ENCODE data around the gene SEMA3G.

DNA sequence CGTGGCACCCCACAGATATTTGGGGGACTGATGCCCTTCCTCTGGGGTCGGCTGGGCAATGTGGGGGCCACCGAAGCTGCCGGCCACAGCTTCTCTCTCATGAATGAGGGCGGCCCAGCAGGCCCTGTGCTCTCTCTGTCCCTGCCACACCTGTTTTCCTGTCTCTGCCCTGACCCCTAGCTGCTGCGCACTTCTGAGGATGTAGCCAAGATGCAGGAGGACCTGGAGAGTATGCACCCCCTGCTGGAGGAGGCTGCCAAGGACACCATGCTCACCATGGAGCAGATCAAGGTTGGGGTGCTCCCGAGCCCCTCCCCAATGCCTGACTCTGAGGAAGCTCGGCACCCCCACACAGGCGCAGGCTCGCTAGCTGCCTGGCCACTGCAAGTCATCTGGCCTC lies 59.7 kb downstream of the SEMA3G start:
- peak; percentile 49; the same call in 1 of the 2 replicates for TF ChIP-seq CREB1 (CRISPR knock-in tag; IDR thresholded peaks at IDR 0.05; ENCODE audit: low read depth)
- TF ChIP-seq POLR2AphosphoS5 (IDR thresholded peaks at IDR 0.05; ENCODE audit: low read depth): no peak
- TF ChIP-seq, protein P1, sequence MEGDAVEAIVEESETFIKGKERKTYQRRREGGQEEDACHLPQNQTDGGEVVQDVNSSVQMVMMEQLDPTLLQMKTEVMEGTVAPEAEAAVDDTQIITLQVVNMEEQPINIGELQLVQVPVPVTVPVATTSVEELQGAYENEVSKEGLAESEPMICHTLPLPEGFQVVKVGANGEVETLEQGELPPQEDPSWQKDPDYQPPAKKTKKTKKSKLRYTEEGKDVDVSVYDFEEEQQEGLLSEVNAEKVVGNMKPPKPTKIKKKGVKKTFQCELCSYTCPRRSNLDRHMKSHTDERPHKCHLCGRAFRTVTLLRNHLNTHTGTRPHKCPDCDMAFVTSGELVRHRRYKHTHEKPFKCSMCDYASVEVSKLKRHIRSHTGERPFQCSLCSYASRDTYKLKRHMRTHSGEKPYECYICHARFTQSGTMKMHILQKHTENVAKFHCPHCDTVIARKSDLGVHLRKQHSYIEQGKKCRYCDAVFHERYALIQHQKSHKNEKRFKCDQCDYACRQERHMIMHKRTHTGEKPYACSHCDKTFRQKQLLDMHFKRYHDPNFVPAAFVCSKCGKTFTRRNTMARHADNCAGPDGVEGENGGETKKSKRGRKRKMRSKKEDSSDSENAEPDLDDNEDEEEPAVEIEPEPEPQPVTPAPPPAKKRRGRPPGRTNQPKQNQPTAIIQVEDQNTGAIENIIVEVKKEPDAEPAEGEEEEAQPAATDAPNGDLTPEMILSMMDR (conservative IDR thresholded peaks at IDR 0.05; ENCODE audit: low read depth in 2 of 2): peak; percentile 86 to 100
- TF ChIP-seq, protein P2, sequence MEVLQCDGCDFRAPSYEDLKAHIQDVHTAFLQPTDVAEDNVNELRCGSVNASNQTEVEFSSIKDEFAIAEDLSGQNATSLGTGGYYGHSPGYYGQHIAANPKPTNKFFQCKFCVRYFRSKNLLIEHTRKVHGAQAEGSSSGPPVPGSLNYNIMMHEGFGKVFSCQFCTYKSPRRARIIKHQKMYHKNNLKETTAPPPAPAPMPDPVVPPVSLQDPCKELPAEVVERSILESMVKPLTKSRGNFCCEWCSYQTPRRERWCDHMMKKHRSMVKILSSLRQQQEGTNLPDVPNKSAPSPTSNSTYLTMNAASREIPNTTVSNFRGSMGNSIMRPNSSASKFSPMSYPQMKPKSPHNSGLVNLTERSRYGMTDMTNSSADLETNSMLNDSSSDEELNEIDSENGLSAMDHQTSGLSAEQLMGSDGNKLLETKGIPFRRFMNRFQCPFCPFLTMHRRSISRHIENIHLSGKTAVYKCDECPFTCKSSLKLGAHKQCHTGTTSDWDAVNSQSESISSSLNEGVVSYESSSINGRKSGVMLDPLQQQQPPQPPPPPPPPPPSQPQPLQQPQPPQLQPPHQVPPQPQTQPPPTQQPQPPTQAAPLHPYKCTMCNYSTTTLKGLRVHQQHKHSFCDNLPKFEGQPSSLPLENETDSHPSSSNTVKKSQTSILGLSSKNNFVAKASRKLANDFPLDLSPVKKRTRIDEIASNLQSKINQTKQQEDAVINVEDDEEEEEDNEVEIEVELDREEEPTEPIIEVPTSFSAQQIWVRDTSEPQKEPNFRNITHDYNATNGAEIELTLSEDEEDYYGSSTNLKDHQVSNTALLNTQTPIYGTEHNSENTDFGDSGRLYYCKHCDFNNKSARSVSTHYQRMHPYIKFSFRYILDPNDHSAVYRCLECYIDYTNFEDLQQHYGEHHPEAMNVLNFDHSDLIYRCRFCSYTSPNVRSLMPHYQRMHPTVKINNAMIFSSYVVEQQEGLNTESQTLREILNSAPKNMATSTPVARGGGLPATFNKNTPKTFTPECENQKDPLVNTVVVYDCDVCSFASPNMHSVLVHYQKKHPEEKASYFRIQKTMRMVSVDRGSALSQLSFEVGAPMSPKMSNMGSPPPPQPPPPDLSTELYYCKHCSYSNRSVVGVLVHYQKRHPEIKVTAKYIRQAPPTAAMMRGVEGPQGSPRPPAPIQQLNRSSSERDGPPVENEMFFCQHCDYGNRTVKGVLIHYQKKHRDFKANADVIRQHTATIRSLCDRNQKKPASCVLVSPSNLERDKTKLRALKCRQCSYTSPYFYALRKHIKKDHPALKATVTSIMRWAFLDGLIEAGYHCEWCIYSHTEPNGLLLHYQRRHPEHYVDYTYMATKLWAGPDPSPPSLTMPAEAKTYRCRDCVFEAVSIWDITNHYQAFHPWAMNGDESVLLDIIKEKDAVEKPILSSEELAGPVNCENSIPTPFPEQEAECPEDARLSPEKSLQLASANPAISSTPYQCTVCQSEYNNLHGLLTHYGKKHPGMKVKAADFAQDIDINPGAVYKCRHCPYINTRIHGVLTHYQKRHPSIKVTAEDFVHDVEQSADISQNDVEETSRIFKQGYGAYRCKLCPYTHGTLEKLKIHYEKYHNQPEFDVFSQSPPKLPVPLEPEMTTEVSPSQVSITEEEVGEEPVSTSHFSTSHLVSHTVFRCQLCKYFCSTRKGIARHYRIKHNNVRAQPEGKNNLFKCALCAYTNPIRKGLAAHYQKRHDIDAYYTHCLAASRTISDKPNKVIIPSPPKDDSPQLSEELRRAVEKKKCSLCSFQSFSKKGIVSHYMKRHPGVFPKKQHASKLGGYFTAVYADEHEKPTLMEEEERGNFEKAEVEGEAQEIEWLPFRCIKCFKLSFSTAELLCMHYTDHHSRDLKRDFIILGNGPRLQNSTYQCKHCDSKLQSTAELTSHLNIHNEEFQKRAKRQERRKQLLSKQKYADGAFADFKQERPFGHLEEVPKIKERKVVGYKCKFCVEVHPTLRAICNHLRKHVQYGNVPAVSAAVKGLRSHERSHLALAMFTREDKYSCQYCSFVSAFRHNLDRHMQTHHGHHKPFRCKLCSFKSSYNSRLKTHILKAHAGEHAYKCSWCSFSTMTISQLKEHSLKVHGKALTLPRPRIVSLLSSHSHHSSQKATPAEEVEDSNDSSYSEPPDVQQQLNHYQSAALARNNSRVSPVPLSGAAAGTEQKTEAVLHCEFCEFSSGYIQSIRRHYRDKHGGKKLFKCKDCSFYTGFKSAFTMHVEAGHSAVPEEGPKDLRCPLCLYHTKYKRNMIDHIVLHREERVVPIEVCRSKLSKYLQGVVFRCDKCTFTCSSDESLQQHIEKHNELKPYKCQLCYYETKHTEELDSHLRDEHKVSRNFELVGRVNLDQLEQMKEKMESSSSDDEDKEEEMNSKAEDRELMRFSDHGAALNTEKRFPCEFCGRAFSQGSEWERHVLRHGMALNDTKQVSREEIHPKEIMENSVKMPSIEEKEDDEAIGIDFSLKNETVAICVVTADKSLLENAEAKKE (CRISPR knock-in tag; IDR thresholded peaks at IDR 0.05): no peak
- TF ChIP-seq, protein P3, sequence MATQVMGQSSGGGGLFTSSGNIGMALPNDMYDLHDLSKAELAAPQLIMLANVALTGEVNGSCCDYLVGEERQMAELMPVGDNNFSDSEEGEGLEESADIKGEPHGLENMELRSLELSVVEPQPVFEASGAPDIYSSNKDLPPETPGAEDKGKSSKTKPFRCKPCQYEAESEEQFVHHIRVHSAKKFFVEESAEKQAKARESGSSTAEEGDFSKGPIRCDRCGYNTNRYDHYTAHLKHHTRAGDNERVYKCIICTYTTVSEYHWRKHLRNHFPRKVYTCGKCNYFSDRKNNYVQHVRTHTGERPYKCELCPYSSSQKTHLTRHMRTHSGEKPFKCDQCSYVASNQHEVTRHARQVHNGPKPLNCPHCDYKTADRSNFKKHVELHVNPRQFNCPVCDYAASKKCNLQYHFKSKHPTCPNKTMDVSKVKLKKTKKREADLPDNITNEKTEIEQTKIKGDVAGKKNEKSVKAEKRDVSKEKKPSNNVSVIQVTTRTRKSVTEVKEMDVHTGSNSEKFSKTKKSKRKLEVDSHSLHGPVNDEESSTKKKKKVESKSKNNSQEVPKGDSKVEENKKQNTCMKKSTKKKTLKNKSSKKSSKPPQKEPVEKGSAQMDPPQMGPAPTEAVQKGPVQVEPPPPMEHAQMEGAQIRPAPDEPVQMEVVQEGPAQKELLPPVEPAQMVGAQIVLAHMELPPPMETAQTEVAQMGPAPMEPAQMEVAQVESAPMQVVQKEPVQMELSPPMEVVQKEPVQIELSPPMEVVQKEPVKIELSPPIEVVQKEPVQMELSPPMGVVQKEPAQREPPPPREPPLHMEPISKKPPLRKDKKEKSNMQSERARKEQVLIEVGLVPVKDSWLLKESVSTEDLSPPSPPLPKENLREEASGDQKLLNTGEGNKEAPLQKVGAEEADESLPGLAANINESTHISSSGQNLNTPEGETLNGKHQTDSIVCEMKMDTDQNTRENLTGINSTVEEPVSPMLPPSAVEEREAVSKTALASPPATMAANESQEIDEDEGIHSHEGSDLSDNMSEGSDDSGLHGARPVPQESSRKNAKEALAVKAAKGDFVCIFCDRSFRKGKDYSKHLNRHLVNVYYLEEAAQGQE (IDR thresholded peaks at IDR 0.05; ENCODE audit: unreplicated experiment): no peak
- TF ChIP-seq EZH2phosphoT487 (IDR thresholded peaks at IDR 0.05; ENCODE audit: unreplicated experiment): no peak
- TF ChIP-seq JUNB (IDR thresholded peaks at IDR 0.05; ENCODE audit: unreplicated experiment): no peak
- TF ChIP-seq EZH2 (IDR thresholded peaks at IDR 0.05; ENCODE audit: low read depth, unreplicated experiment): no peak
- TF ChIP-seq, protein P4, sequence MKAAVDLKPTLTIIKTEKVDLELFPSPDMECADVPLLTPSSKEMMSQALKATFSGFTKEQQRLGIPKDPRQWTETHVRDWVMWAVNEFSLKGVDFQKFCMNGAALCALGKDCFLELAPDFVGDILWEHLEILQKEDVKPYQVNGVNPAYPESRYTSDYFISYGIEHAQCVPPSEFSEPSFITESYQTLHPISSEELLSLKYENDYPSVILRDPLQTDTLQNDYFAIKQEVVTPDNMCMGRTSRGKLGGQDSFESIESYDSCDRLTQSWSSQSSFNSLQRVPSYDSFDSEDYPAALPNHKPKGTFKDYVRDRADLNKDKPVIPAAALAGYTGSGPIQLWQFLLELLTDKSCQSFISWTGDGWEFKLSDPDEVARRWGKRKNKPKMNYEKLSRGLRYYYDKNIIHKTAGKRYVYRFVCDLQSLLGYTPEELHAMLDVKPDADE (IDR thresholded peaks at IDR 0.05): no peak
- TF ChIP-seq ZNF331 (CRISPR knock-in tag; IDR thresholded peaks at IDR 0.05; ENCODE audit: low read depth): no peak
- no peak for TF ChIP-seq NANOG (IDR thresholded peaks at IDR 0.05; ENCODE audit: borderline replicate concordance)
- no peak for TF ChIP-seq ZNF114 (CRISPR knock-in tag; IDR thresholded peaks at IDR 0.05)

Data from GM23338 (cell line).